GM18526 (cell line): ENCODE results near the gene KCNC2.

ENCODE experiments used
- POLR2A ChIP-seq: IDR thresholded peaks from 3 replicates; pipeline ENCODE4 v1.6.1; 2011; ENCODE audit not compliant: insufficient read length; ENCODE audit errors: extremely low read depth

KCNC2 gene

DNA sequence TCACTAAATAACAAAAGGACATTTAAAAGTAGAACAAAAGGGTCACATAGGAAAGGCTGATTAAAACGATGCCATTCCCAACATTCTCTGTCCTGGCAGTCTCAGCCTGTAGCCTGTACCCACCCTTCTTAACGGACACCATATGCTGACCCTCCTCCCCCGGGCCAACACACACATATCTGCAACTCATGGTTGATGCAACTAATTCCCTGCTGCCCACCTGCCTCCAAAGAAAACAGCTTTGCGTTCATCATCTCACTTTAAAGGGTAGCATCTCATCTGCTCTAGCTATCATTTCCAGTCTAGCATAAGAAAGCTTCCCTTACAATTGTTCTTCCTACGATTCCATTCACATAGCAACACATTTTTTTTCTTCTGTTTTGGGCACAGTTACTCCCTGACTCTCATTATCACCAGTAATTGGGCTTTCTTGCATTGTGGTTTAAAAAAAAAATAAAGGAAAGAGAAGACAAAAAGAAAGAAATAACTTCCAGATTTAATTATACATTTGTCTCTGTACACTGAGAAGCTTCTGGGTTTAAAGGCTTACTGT, 92.9 kb downstream of the KCNC2 start:
- no peak for TF ChIP-seq POLR2A

DNA sequence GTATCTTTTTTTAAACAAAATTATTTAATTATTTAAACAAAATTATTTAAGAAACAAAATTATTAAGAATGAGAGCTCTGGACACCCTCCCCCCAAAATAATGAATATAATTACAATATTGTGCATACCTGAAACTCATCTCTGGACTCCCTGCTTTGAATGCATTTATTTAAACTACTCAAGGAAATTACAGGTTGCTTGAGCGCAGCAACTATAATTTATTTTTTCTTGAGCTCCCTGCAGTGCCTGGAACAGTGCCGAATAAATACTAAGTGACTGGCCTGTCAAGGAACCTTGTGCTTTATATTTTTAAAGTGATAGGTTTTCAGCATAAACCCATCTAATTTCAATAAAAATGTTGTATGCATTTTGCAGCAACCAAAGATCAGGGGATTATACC, 93.9 kb downstream of the KCNC2 start:
- no peak for TF ChIP-seq POLR2A

DNA sequence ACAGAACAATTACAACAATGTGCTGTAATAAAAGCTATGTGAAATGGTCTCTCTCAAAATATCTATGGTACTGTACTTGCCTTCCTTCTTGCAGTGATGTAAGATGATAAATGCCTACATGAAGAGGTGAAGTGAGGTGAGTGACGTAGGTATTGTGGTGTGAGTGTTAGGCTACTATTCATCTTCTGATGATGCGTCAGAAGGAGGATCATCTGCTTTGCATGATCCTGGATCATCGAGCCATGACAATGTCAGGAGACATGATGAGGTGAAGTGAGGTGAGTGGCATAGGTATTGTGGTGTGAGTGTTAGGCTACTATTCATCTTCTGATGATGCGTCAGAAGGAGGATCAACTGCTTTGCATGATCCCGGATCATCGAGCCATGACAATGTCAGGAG, 105.8 kb downstream of the KCNC2 start:
- no peak for TF ChIP-seq POLR2A

DNA sequence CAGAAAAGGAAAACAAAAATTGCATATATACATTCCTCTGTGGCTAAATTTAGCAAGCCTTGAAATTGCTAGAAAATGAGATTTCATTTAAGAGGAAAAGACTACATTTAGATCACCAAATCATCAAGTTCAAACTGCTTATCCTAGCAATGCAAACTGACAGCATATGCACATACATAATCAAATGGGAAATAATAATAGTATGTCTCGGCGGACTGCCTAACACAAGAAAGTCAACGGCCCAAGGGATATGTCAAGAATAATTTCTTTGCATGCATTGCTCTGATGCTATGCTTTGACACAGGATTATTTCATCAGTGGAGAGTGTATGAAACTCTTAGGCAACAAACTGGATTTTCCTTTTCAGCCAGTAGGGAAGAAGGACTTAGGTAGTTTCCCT, 107.9 kb downstream of the KCNC2 start:
- no peak for TF ChIP-seq POLR2A

DNA sequence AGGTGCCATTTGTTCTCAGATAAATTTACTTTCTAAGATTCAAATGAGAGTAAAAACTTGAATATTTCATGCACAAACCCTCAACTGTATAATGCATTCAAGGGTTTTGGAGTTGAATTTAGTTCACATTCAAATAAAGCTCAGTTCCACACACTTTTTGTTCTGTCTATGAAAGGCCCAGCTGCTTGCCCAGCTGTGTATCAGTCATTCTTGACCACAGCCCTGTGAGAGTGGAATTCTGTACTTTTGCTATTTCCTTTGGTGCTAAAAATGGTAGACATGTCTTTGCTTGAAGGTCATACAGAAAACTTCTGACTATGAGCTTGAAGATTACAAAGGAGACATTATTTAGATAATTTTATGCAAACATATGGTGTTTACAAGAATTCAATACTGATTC, 110.4 kb downstream of the KCNC2 start:
- no peak for TF ChIP-seq POLR2A

DNA sequence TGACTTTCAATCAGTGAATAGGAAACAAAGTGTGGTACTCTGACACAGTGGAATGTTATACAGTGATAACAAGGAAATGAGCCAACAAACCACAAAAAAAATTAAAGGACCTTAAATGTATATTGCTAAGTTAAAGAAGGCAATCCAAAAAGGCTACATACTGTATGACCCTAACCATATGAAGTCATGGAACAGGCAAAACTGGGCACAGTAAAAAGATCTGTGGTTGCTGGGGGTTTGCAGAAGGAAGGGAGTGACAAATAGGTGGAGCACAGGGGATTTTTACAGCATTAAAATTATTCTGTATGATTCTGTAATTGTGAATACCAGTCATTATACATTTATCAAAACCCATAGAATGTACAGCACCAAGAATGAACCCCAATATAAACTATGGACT, 112.6 kb downstream of the KCNC2 start:
- TF ChIP-seq POLR2A: no peak

DNA sequence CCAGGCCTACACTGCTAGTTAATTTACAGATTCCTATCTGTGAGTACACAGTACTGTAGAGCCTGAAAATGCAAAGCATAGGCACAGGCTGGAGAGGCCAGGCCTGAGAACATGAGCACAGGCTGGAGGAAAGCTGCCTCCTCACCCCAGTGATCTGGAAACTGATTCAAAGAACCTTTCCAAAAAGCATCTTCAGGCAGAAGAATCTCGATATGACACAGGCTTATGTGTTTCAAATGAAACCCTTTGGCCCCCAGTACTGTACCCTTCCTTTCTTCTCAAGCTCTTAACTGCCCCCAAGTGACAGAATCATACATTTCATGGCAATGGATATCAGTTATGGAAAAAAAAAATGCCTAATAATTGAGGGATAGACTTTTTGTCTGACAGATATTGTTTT, 122.0 kb downstream of the KCNC2 start:
- no peak for TF ChIP-seq POLR2A

DNA sequence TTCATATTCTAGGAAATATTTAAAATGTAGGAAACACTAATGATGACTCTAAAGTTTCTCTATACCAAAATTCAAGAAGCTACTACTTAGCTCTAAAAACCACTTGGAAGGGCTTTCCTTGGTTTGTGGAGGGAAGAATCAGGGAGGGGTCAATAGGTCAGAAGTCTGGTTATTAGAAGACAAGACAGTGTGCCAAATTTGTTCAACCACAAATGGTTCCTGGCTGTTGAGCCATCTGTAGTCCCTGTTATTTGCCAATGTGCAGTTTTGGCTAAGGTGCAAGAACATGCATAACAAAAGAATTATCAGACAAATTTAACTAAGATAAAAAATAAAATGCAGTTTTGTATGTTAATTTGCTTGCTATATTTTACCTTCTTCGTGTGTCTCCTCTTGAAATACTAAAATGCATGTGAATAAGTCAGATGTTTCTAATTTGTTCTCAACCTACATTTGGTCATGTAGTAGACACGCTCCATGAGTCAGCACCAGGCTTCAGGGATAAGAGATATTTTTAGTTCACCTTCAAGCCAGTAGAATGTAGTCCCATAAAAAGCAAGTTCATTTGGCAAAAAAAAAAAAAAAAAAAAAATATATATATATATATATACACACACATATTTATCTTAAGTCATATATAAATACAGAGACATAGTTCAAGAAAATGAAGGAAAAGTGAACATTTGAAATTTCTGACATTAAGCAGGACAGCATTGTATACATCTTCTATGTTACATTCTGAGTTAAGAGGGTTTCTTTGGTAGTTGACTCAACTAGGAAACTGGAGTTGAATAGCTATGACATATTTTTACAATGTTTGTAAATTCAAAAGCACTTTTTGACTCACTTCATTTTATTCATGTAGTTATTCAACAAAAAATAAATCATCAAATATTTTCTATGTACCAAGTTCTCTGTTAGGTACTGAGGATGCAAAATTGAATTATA, 123.3 kb downstream of the KCNC2 start:
- TF ChIP-seq POLR2A: no peak

DNA sequence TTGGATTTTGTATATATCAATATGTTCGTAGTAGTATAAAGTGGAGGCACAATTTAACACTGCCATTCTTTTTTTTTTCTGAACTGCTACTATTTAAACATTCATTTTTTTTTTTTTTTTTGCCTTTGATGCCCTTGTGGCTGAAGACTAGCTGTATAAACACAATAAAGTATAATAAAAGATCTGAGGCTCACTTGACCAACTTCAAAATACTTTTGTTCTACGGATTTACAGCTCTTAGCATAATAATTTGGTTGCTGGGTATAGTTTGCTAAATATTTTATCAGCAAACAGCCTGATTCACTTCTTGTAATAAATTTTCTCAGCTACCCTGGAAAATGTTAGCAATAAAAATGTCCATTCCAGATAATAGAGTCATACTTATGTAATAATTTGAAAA, 128.3 kb downstream of the KCNC2 start:
- TF ChIP-seq POLR2A: no peak

DNA sequence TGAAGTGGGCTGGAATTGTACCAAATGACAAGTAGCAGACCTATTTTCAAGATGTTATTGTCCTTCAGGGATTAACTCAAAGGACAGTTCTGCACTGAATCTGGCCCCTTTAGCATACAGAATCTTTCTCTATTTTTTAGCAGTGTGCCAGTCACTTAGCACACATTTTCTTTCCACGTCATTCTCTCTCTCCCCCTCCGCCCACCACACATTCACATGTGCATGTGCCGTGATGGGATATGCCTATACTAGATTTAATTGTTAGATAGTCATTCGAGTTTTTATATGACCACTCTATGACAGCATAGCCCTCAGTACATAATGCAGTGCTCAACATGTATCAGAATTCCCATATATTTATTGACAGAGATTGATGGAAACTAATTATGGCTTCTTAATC, 129.1 kb downstream of the KCNC2 start:
- no peak for TF ChIP-seq POLR2A

DNA sequence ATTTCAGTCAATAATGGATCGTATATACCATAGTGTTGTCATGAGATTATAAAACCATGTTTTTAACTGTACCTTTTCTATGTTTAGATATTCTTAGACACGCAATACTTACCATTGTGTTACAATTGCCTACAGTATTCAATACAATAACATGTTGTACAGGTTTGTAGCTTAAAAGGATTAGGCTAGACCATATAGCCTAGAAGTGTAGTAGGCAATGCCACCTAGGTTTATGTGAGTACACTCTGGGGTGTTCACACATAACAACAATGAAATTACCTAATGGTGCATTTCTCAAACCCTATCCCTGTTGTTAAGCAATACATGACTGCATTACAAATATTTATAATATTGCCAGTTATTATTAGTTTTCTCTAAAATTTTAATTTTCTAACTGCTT, 144.2 kb downstream of the KCNC2 start:
- TF ChIP-seq POLR2A: no peak

DNA sequence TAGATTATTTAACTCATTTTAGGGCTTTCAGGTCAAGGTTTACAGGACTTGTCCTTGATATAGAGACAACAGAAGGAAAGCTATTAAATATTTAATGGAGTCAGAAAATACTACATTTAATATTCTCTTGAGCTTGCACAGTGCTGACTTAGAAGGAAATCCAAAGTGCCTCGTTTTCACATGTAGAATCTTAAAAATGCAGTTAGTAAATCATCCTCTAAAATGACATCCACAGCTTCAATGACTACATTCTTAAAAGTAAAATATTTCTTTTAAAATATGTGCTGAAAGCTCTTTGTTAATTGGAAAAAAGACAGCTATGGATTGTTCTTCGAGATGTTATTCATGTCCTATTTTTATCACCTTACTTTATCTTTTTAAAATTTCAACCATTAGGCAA, 146.9 kb downstream of the KCNC2 start:
- no peak for TF ChIP-seq POLR2A

DNA sequence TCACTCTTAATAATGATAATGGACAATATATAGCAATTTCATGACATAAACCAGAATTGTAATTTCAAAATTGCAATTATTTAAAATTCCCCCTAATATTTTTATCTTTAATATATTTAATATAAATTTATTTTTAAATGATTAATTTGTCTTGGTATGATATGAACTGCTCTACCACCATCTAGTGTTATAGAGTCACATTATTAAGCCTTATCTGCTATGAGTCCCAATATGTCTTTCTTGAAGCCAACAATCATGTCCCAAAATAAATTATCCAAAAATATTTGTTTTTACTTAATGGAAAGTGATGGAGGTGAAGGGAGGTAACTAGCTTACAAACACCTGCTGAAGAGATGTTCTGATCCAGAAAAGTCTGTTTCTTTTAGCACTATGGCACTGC, 151.4 kb downstream of the KCNC2 start:
- no peak for TF ChIP-seq POLR2A

DNA sequence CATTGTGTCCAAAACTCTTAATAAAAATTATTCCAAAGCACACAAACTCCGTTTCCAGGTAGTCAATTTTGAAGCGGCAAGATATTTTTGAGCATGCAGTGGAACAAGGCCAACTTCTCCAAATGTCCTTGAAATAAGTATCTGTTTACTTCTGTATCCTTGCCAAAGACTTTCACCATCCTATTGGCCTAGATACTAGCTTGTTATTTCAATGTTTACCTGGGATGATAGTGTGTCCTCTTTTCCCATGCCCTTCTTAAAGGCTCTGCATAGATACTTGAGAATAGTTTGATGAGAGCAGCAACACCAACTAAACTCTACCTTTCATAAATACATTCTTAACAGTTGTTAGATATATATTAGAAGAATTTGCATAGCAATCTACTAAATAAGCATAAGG, 160.9 kb downstream of the KCNC2 start:
- no peak for TF ChIP-seq POLR2A

DNA sequence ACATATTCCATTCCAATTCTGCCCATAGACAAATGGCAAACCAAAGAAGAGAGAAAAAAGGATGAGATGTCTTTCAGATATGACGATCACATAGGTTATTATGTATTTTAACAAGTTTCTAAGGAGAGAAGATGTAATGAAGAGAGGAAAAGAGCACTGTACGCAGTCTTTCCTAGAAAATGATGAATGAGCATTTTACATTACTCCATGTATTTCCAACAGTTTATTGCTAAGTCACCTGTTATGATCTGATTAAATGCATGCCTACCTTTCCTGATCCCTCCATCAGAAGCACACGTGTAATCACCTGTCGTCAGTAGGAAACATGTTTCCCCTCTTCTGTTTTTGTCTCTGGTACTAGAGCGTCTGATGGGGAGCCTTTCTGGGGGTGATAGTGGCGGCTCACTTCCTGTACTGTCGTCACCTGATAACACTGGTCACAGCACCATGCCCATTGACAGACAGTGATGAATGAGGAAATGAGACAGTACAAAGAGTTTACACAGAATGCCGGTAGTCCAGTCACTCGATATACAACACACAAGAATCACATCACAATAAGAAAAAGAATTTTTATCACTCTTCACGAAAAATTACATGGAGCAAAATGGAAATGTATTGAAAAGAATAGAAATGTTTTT, 161.6 kb downstream of the KCNC2 start:
- TF ChIP-seq POLR2A: no peak

DNA sequence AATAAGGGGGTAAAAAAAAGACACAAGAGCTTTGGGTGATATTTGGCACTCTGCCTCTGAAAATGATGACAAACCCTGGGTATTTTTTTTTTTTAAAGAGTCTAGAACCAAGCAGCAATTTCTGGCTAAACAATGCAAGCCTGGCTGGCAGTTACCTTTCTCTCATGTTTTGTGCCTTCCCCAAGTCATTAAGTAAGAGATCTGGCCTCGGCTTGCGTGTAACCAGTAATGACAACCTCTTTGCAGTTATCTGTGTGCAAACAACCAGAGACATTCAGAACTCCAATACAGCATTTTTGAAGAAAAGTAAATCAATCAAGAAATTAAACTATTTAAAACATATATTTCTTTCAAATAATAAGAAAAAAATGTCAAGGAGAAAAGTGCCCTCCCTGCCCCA, 167.5 kb downstream of the KCNC2 start:
- TF ChIP-seq POLR2A: no peak
